IPS DF 4.7 (cell line): ENCODE data around the gene MDM4.

Experiments
- DNase-seq: peaks from one replicate; pipeline ENCODE4 v3.0.0-alpha.2; 2013; ENCODE audit warnings: low spot score; ENCODE audit errors: extremely low read depth

The MDM4 gene

GRCh38 chr1:204577794-204578478 is 61.7 kb downstream of the MDM4 start:
- DNase-seq, result no peak

GRCh38 chr1:204578867-204579664 is 62.9 kb downstream of the MDM4 start:
- no peak for DNase-seq

GRCh38 chr1:204579681-204580080 is 63.5 kb downstream of the MDM4 start:
- DNase-seq, result no peak

- DNase-seq, result no peak
These were observed 64.7 kb downstream of the MDM4 start for GRCh38 chr1:204580862-204581261.

- no peak for DNase-seq
These were observed 65.6 kb downstream of the MDM4 start for GRCh38 chr1:204581759-204582158.

GRCh38 chr1:204583909-204584632 is 67.9 kb downstream of the MDM4 start:
- DNase-seq, result no peak

- no peak for DNase-seq
These were observed 68.6 kb downstream of the MDM4 start for GRCh38 chr1:204584699-204585372.

GRCh38 chr1:204587621-204588020 is 71.4 kb downstream of the MDM4 start:
- DNase-seq, result no peak

GRCh38 chr1:204588826-204589225 is 72.6 kb downstream of the MDM4 start:
- DNase-seq, result no peak

GRCh38 chr1:204589409-204590038 is 73.3 kb downstream of the MDM4 start:
- DNase-seq, result no peak

GRCh38 chr1:204591473-204592090 is 75.4 kb downstream of the MDM4 start:
- DNase-seq, result no peak

- no peak for DNase-seq
These were observed 76.2 kb downstream of the MDM4 start for GRCh38 chr1:204592246-204592948.

GRCh38 chr1:204598319-204598969 is 82.2 kb downstream of the MDM4 start:
- no peak for DNase-seq

- DNase-seq, result no peak
These were observed 82.9 kb downstream of the MDM4 start for GRCh38 chr1:204599098-204599497.

- DNase-seq, result no peak
These were observed 83.4 kb downstream of the MDM4 start for GRCh38 chr1:204599596-204599995.

- no peak for DNase-seq
These were observed 84.0 kb downstream of the MDM4 start for GRCh38 chr1:204600203-204600602.

- no peak for DNase-seq
These were observed 84.8 kb downstream of the MDM4 start for GRCh38 chr1:204600968-204601367.

- no peak for DNase-seq
These were observed 85.9 kb downstream of the MDM4 start for GRCh38 chr1:204602111-204602579.

- no peak for DNase-seq
These were observed 86.8 kb downstream of the MDM4 start for GRCh38 chr1:204602871-204603542.
